ENCODE measurements around the gene EGFR.

Gene EGFR

DNA sequence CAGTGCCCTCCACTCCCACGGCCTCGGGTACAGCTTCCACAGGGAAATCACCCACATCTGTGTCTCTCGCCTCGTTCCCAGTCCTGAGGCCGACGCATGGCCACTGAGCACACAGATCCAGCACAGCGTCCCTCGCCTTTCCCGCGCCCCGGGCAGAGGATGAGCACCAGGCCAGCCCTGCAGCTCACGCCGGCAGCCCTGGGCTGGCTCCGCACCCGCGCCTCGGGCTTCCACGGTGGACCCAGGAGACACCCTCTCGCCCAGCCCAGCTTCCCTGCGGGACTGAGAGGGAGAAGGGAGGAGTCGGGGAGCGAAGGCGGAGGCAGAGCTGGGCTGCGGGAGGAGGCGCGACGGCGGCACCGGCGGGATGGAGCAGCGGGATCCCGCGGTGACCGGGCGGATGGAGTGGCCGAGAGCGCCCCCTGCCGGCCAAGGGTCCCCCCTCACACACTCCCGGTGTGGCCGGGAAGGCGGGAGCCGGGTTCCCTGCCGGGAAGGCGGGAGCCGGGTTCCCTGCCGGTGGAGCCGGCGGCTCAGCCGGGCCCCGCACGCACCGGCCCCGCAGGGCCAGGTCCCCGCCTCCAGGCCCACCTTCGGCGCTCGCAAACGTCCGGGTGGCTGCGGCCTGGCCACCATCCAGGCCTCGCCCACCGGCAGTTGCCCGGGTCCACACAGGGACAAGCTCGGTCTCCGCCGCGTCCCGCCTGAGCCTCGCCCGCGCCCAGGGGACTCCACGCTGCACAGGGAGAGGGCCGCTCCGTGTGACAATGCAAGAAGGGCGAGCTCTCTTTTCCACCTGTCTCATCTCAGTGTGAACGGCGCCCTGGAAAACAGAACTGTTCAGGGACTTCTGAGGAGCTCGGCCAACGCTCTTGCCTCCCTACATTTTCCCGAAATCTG lies 236.0 kb downstream of the EGFR start:
- TF ChIP-seq, protein P1, sequence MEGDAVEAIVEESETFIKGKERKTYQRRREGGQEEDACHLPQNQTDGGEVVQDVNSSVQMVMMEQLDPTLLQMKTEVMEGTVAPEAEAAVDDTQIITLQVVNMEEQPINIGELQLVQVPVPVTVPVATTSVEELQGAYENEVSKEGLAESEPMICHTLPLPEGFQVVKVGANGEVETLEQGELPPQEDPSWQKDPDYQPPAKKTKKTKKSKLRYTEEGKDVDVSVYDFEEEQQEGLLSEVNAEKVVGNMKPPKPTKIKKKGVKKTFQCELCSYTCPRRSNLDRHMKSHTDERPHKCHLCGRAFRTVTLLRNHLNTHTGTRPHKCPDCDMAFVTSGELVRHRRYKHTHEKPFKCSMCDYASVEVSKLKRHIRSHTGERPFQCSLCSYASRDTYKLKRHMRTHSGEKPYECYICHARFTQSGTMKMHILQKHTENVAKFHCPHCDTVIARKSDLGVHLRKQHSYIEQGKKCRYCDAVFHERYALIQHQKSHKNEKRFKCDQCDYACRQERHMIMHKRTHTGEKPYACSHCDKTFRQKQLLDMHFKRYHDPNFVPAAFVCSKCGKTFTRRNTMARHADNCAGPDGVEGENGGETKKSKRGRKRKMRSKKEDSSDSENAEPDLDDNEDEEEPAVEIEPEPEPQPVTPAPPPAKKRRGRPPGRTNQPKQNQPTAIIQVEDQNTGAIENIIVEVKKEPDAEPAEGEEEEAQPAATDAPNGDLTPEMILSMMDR (conservative IDR thresholded peaks at IDR 0.05), result peak; percentile 80; the same call in 1 of the 2 replicates
- TF ChIP-seq ZFX (IDR thresholded peaks at IDR 0.05), result no peak
- H3K27ac ChIP-seq, result peak overlapping the region; percentile 71

DNA sequence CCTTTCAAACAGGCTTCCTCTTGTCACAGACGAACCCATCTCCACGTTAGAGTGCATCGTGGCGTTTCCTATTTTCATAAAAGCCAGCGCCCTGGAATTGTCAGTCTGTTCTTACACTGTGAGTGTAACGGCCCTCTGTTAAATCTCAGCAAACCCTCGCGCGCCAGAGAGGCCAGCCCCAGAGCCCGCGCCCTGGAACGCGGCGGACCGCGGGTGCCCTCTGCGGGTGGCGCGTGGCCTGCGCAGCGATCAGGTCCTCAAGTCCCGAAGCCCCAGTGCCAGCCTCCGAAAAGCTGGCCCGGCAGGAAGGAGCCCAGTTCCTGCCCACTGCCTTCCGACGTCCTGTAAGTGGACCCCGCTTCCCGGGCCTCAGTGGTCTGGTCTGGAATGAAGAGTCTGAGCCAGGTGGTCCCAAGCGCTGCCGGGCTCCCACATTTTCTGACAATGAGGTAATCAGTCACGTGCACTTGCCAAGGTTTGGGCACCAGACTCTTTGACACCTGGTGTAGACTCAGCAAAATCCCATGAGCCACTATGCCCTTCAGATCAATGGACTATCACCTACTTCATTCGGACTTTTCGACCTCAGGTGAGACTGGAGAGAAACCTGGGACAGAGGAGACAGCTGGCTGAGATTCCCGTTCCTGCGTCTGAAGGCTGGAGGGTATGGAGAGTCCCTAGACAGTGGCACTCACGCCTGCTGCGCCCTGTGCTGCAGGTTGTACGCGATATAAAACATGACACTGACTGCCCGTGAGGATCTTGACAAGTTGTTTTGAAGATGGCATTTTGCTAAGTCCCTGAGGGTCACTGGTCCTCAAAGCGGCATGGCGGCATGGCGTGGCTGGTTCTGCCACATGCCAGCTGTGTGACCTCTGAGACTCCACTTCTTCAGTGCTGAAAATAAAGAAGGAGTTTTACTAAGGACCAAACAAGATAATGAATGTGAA lies 237.0 kb downstream of the EGFR start:
- peak overlapping the region; percentile 71 for H3K27ac ChIP-seq
- TF ChIP-seq, protein P1 (conservative IDR thresholded peaks at IDR 0.05), result peak; percentile 98
- TF ChIP-seq ZFX (IDR thresholded peaks at IDR 0.05), result no peak

DNA sequence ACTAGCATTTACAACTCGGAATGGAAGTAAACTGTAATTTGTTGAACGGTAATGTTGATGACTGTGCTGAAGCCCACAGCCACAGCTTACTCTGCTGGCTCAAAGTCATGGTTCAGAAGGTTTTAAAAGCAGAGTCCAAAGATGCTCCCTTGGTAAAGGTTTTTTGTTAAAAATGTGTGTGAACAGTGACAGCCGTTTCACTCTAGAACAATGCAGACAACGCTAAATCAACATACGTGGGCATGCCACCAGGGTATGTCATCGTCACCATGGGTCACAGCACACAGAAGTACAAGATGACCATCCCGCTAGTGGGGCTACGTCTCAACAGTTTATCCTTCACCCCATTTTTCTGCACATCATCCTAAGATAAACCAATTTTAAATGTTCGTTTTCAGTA lies 239.8 kb downstream of the EGFR start:
- TF ChIP-seq ZFX (IDR thresholded peaks at IDR 0.05), result no peak
- TF ChIP-seq, protein P1 (conservative IDR thresholded peaks at IDR 0.05), result no peak; the same call in 1 of the 2 replicates
- no peak overlapping the region for H3K27ac ChIP-seq

DNA sequence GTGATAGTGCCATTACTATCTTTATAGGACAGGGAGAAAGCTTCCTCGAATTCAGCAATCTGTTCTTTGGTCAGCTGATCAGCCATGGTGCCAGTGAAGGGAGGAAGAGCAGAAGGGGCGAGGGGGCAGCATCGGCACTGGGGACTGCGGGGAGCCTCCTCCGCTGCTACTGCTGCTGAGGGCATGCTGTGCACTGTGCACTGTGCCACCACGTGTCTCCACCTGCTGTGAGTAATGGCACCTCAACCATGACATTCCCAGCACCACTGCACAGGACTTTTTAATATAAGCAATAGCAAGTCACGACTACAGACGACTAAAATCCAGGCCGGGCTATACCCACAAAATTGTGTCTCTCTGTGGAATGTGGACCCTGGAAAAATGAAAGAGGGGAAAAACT lies 241.4 kb downstream of the EGFR start:
- H3K27ac ChIP-seq, result no peak overlapping the region
- TF ChIP-seq, protein P1 (conservative IDR thresholded peaks at IDR 0.05), result no peak
- no peak for TF ChIP-seq ZFX (IDR thresholded peaks at IDR 0.05)

DNA sequence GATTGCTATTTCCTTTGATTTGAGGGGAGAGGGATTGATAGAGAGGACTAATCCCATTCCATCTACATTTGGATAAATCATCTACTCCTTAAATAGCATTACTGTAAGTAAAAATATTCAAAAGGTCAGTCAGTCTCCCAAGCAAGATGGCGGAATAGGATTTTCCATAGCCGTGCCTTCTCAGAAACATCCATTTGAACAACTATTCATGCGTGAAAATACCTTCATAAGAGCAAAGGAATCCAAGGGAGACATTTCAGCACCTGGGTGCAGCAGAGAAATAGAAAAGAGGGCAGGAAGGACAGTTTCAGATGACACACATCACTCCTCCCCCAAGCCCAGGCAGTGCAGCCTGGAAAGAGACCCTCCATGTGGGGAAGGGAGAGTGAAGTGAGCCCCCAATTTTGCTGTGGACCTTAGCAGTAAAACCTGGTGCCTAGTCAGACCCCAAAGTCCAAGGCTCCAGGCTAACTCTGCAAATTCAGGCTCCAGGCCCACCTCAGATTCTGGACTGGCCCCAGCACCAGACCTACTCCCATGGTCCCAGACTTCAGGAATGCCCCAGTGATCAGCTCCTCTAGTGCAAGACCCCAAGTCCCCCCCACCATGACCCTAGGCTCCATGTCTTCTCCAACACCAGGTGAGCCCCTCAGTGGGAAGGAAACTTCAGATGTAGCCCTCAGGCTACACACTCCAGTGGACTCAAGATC lies 242.0 kb downstream of the EGFR start:
- TF ChIP-seq ZFX (IDR thresholded peaks at IDR 0.05), result no peak
- TF ChIP-seq, protein P1 (conservative IDR thresholded peaks at IDR 0.05), result no peak
- no peak overlapping the region for H3K27ac ChIP-seq

All from C4-2B (cell line).